K562 (cell line): ENCODE results near the gene GPR39.

ENCODE experiments used
- HSF4 ChIP-seq: fragments of 250-450 bp; sonication (Bioruptor Pico); IDR thresholded peaks from 2 replicates; pipeline ENCODE4 v2.1.2; 2022; ENCODE audit warnings: mild to moderate bottlenecking, moderate library complexity, borderline replicate concordance
- IRF1 ChIP-seq: sonication (generic); formaldehyde crosslinking; IDR thresholded peaks from 2 replicates; pipeline ENCODE4 v1.8.0; 2022; ENCODE audit warnings: missing genetic modification reagents, mild to moderate bottlenecking, borderline replicate concordance
- JUNB ChIP-seq: fragments of 450-650 bp; formaldehyde crosslinking; conservative IDR thresholded peaks from 2 replicates; pipeline ENCODE4 v1.4.0; 2020; ENCODE audit warnings: mild to moderate bottlenecking
- REST ChIP-seq, 2 experiments: fragments of 450-650 bp; formaldehyde crosslinking in 1 of 2; IDR thresholded peaks; 2 replicates each; pipeline versions ENCODE4 v1.4.0 to v1.6.1; 2014 to 2020; ENCODE audit warnings: mild to moderate bottlenecking in 2 of 2, borderline replicate concordance in 1 of 2, low read depth in 1 of 2
- ZNF644 ChIP-seq: fragments of 200-800 bp; sonication (Bioruptor generic); IDR thresholded peaks from 2 replicates; pipeline ENCODE4 v1.6.1; 2016; ENCODE audit warnings: low read depth, missing genetic modification characterization, missing compliant biosample characterization

- TF ChIP-seq HSF4 (CRISPR knock-in tag) (no peak), IRF1 (no peak), ZNF644 (tag) (no peak), JUNB (no peak), REST (IDR thresholded peaks at IDR 0.05; ENCODE audit: borderline replicate concordance) (no peak), REST (CRISPR knock-in tag; IDR thresholded peaks at IDR 0.05; ENCODE audit: low read depth) (no peak)
Observed at GRCh38 chr2:132430895-132431294, 14.3 kb downstream of the GPR39 start.
